ENCODE measurements around the gene CATSPERZ.
A peak's percentile ranks its signal among the peaks of the same experiment; 100 is the strongest.
"Not testable (repeated sequence)": the region's sequence is repeated elsewhere in the genome, so short reads cannot be mapped to it uniquely, and the experiment has no call there.

The CATSPERZ gene

GRCh38 chr11:64314805-64315561 is 14.8 kb downstream of the CATSPERZ start:
- no peaks in the 10 kb centered on the region for H3K27me3 Mint-ChIP-seq
- DNase-seq = no peak
- H3K9me3 Mint-ChIP-seq = no peaks in the 10 kb centered on the region
- H3K27ac Mint-ChIP-seq = peak overlapping the region; percentile 31
- peaks cover 40% of the 10 kb centered on the region for H3K4me1 Mint-ChIP-seq
- peak overlapping the region; percentile 43 for H3K4me3 Mint-ChIP-seq
- ATAC-seq = no peak
- H3K36me3 Mint-ChIP-seq (ENCODE audit: low read depth) = peaks cover 32% of the 10 kb centered on the region

- Mint-ChIP-seq H3K4me3 (peak overlapping the region; percentile 97), H3K4me1 (peaks cover 40% of the 10 kb centered on the region), H3K36me3 (ENCODE audit: low read depth) (peaks cover 36% of the 10 kb centered on the region), H3K27ac (peak overlapping the region; percentile 98)
- not testable (repeated sequence) for DNase-seq, H3K9me3 Mint-ChIP-seq, ATAC-seq, H3K27me3 Mint-ChIP-seq
Measured at GRCh38 chr11:64315667-64316526, 15.7 kb downstream of the CATSPERZ start.

GRCh38 chr11:64316672-64317324 is 16.6 kb downstream of the CATSPERZ start:
- Mint-ChIP-seq H3K4me3 (peak overlapping the region; percentile 97), H3K36me3 (ENCODE audit: low read depth) (peaks cover 40% of the 10 kb centered on the region), H3K4me1 (peaks cover 37% of the 10 kb centered on the region), H3K27ac (peak overlapping the region; percentile 98), H3K9me3 (no peaks in the 10 kb centered on the region), H3K27me3 (no peaks in the 10 kb centered on the region)
- DNase-seq (no peak), ATAC-seq (peak; percentile 1)

- Mint-ChIP-seq H3K9me3 (no peaks in the 10 kb centered on the region), H3K36me3 (ENCODE audit: low read depth) (peaks cover 40% of the 10 kb centered on the region), H3K27ac (peak within 1 kb of the TSS; percentile 98), H3K4me1 (peaks cover 36% of the 10 kb centered on the region), H3K27me3 (no peaks in the 10 kb centered on the region), H3K4me3 (peak within 1 kb of the TSS; percentile 97)
- ATAC-seq = peak; percentile 81
- DNase-seq = peak; percentile 94
Measured at GRCh38 chr11:64317325-64317960, 17.3 kb downstream of the CATSPERZ start, which contains the start of gene TRMT112. TRMT112 (minus strand) TSS chr11:64317559; CDS start chr11:64317526, 33 bp downstream.

GRCh38 chr11:64317961-64318765 is 18.0 kb downstream of the CATSPERZ start, which contains the start of gene PRDX5:
PRDX5 (plus strand) TSS chr11:64318121; CDS start chr11:64318216, 95 bp downstream.
- peaks cover 33% of the 10 kb centered on the region for H3K36me3 Mint-ChIP-seq (ENCODE audit: low read depth)
- DNase-seq = peak; percentile 94
- peak within 1 kb of the TSS; percentile 97 for H3K4me3 Mint-ChIP-seq
- ATAC-seq = peak; percentile 75
- no peaks in the 10 kb centered on the region for H3K27me3 Mint-ChIP-seq
- H3K4me1 Mint-ChIP-seq = peaks cover 29% of the 10 kb centered on the region
- no peaks in the 10 kb centered on the region for H3K9me3 Mint-ChIP-seq
- H3K27ac Mint-ChIP-seq = peak within 1 kb of the TSS; percentile 98

- Mint-ChIP-seq H3K4me3 (peak overlapping the region; percentile 97), H3K4me1 (peaks cover 28% of the 10 kb centered on the region), H3K36me3 (ENCODE audit: low read depth) (peaks cover 32% of the 10 kb centered on the region), H3K27me3 (no peaks in the 10 kb centered on the region), H3K9me3 (no peaks in the 10 kb centered on the region), H3K27ac (peak overlapping the region; percentile 98)
- no peak for DNase-seq
- no peak for ATAC-seq
Measured at GRCh38 chr11:64318766-64319761, 18.9 kb downstream of the CATSPERZ start.

GRCh38 chr11:64320556-64320955 is 20.4 kb downstream of the CATSPERZ start:
- DNase-seq = no peak
- H3K27me3 Mint-ChIP-seq = no peaks in the 10 kb centered on the region
- H3K36me3 Mint-ChIP-seq (ENCODE audit: low read depth) = peaks cover 28% of the 10 kb centered on the region
- no peak overlapping the region for H3K27ac Mint-ChIP-seq
- H3K4me3 Mint-ChIP-seq = peak overlapping the region; percentile 6
- H3K9me3 Mint-ChIP-seq = no peaks in the 10 kb centered on the region
- H3K4me1 Mint-ChIP-seq = peaks cover 23% of the 10 kb centered on the region
- no peak for ATAC-seq

- Mint-ChIP-seq H3K9me3 (no peaks in the 10 kb centered on the region), H3K4me3 (no peak overlapping the region), H3K27ac (no peak overlapping the region), H3K36me3 (ENCODE audit: low read depth) (peaks cover 28% of the 10 kb centered on the region), H3K4me1 (peaks cover 23% of the 10 kb centered on the region), H3K27me3 (no peaks in the 10 kb centered on the region)
- ATAC-seq (no peak), DNase-seq (no peak)
Measured at GRCh38 chr11:64321026-64321425, 20.9 kb downstream of the CATSPERZ start.

GRCh38 chr11:64321533-64321932 is 21.4 kb downstream of the CATSPERZ start:
- Mint-ChIP-seq H3K4me3 (no peak overlapping the region), H3K27me3 (no peaks in the 10 kb centered on the region), H3K27ac (no peak overlapping the region), H3K9me3 (no peaks in the 10 kb centered on the region), H3K36me3 (ENCODE audit: low read depth) (peaks cover 24% of the 10 kb centered on the region), H3K4me1 (peaks cover 19% of the 10 kb centered on the region)
- DNase-seq (no peak), ATAC-seq (no peak)

- Mint-ChIP-seq H3K27me3 (no peaks in the 10 kb centered on the region), H3K4me1 (peaks cover 10% of the 10 kb centered on the region), H3K4me3 (no peak overlapping the region), H3K36me3 (ENCODE audit: low read depth) (peaks cover 15% of the 10 kb centered on the region), H3K9me3 (no peaks in the 10 kb centered on the region), H3K27ac (no peak overlapping the region)
- DNase-seq = no peak
- ATAC-seq = no peak
Measured at GRCh38 chr11:64322925-64323260, 22.7 kb downstream of the CATSPERZ start.

GRCh38 chr11:64323373-64323772 is 23.2 kb downstream of the CATSPERZ start:
- Mint-ChIP-seq H3K4me3 (no peak overlapping the region), H3K27me3 (no peaks in the 10 kb centered on the region), H3K4me1 (peaks cover 9% of the 10 kb centered on the region), H3K27ac (no peak overlapping the region), H3K9me3 (no peaks in the 10 kb centered on the region), H3K36me3 (ENCODE audit: low read depth) (peaks cover 15% of the 10 kb centered on the region)
- no peak for DNase-seq
- ATAC-seq = no peak

GRCh38 chr11:64323984-64324383 is 23.8 kb downstream of the CATSPERZ start:
- not testable (repeated sequence) for H3K9me3 Mint-ChIP-seq, H3K4me1 Mint-ChIP-seq, DNase-seq, H3K27ac Mint-ChIP-seq, H3K27me3 Mint-ChIP-seq, H3K4me3 Mint-ChIP-seq
- ATAC-seq = peak; percentile 25
- H3K36me3 Mint-ChIP-seq (ENCODE audit: low read depth) = peaks cover 14% of the 10 kb centered on the region
